HepG2 (cell line): ENCODE results near the gene CDK6. TPM values are rescaled to one million over a fixed set of nuclear protein-coding genes. Genes with fewer than 3 reads are reported as not detected.

ENCODE experiments used
- ATAC-seq: fragments of 200-7000 bp; cut with Tn5 transposase; 3 replicates; pipeline ENCODE4 v1.9.1; 2020; ENCODE audit warnings: mild to moderate bottlenecking, moderate library complexity
- BruUV-seq: library from RNA; stranded (reverse); fragments of 400-500 nt; replicated peaks from 2 replicates; lab custom pipeline; 2021; lab: Mats Ljungman, UMichigan
- CTCF ChIA-PET: fragments of 300-600 bp; formaldehyde crosslinking; extraction: SDS; loops from one replicate; lab custom pipeline; 2021; ENCODE audit warnings: low total read pairs, inconsistent platforms, low intra/inter-chr PET ratio; lab: Yijun Ruan, JAX
- POLR2A ChIA-PET: fragments of 350-600 bp; sonication (Branson Sonifier 250); formaldehyde crosslinking; loops from one replicate; lab custom pipeline; 2020; ENCODE audit warnings: antibody characterized with exemption, inconsistent platforms; lab: Yijun Ruan, JAX
- DNase-seq: peaks from one replicate; pipeline ENCODE4 v3.0.0-alpha.2; 2015; ENCODE audit warnings: low spot score
- FAIRE-seq: peaks from 3 replicates; lab custom pipeline; 2011; peaks lifted over from hg19 to GRCh38; lab: Jason Lieb, UNC
- H2AFZ ChIP-seq: one replicate; pipeline ENCODE4 v1.6.1; 2011; ENCODE audit warnings: low read length, inconsistent platforms
- H3K27ac ChIP-seq: fragments of 300-600 bp; 3 replicates; pipeline ENCODE4 v1.8.0; 2011; ENCODE audit warnings: mixed run types, mild to moderate bottlenecking, mixed read lengths, low read length, inconsistent platforms; ENCODE audit not compliant: insufficient read depth; ENCODE audit errors: extremely low read length
- H3K27me3 ChIP-seq, 2 experiments: fragments of 200-600 bp in 1 of 2; 2 replicates in 1 of 2; 3 replicates in 1 of 2; pipeline versions ENCODE4 v1.6.0 to v1.8.0; 2011; ENCODE audit warnings: low read length in 2 of 2, mild to moderate bottlenecking in 2 of 2, moderate library complexity in 2 of 2, inconsistent platforms in 1 of 2; ENCODE audit not compliant: insufficient read depth in 2 of 2, control insufficient read depth in 1 of 2
- H3K36me3 ChIP-seq, 2 experiments: fragments of 200-600 bp in 1 of 2; replicated peaks in 1 of 2; 2 replicates in 1 of 2; 3 replicates in 1 of 2; pipeline versions ENCODE4 v1.5.1 to v1.8.0; 2011; ENCODE audit warnings: low read length in 2 of 2, inconsistent platforms in 1 of 2; ENCODE audit not compliant: insufficient read depth in 2 of 2, control insufficient read depth in 1 of 2
- H3K4me1 ChIP-seq: 2 replicates; pipeline ENCODE4 v1.5.1; 2012; ENCODE audit warnings: low read length, inconsistent platforms; ENCODE audit not compliant: insufficient read depth
- H3K4me2 ChIP-seq: 2 replicates; pipeline ENCODE4 v1.6.0; 2011; ENCODE audit warnings: low read depth, low read length, inconsistent platforms
- H3K4me3 ChIP-seq, 3 experiments: fragments of 200-600 bp in 1 of 3; sonication (generic), shearing (Covaris generic) in 1 of 3; replicated peaks in 1 of 3; 2 replicates each; pipeline ENCODE4 v1.5.1; 2011 to 2016; ENCODE audit warnings: low read length in 3 of 3, inconsistent platforms in 2 of 3, low read depth in 2 of 3, mild to moderate bottlenecking in 2 of 3, control low read depth in 1 of 3, mixed read lengths in 1 of 3; ENCODE audit not compliant: insufficient read depth in 1 of 3
- H3K79me2 ChIP-seq: one replicate; pipeline ENCODE4 v1.6.1; 2011; ENCODE audit warnings: low read length, inconsistent platforms; ENCODE audit not compliant: insufficient read depth
- H3K9ac ChIP-seq: 2 replicates; pipeline ENCODE4 v1.6.0; 2011; ENCODE audit warnings: mild to moderate bottlenecking, low read depth, low read length, inconsistent platforms; ENCODE audit not compliant: insufficient read depth
- H3K9me3 ChIP-seq: 2 replicates; pipeline ENCODE4 v1.5.1; 2012; ENCODE audit warnings: mild to moderate bottlenecking, low read length
- H4K20me1 ChIP-seq: 2 replicates; pipeline ENCODE4 v1.6.0; 2011; ENCODE audit warnings: inconsistent platforms, mild to moderate bottlenecking, low read length, moderate library complexity; ENCODE audit not compliant: insufficient read depth
- FOXC1 ChIP-seq: sonication (generic); formaldehyde crosslinking; IDR thresholded peaks from 2 replicates; pipeline ENCODE4 v1.8.0; 2022; ENCODE audit warnings: mild to moderate bottlenecking, missing genetic modification reagents, borderline replicate concordance
- ISX ChIP-seq: sonication (generic); formaldehyde crosslinking; conservative IDR thresholded peaks from 2 replicates; pipeline ENCODE4 v1.5.0; 2020; ENCODE audit warnings: missing genetic modification reagents
- MAZ ChIP-seq, 2 experiments: sonication (generic) in 1 of 2; formaldehyde crosslinking in 1 of 2; IDR thresholded peaks; 2 replicates each; pipeline versions ENCODE4 v1.5.0 to v1.6.1; 2012 to 2020; ENCODE audit warnings: low read depth in 2 of 2, mild to moderate bottlenecking in 2 of 2, borderline replicate concordance in 1 of 2, improper control_type of control experiment in 1 of 2, low read length in 1 of 2, missing genetic modification reagents in 1 of 2, moderate library complexity in 1 of 2
- SAP130 ChIP-seq: IDR thresholded peaks from 2 replicates; pipeline ENCODE4 v1.6.1; 2016; ENCODE audit warnings: low read depth
- SNAI1 ChIP-seq: sonication (generic); formaldehyde crosslinking; IDR thresholded peaks from 2 replicates; pipeline ENCODE4 v1.5.0; 2020; ENCODE audit warnings: mild to moderate bottlenecking, missing genetic modification reagents, borderline replicate concordance
- ZNF10 ChIP-seq: sonication (generic); formaldehyde crosslinking; IDR thresholded peaks from 2 replicates; pipeline ENCODE4 v1.4.0; 2020; ENCODE audit warnings: mild to moderate bottlenecking, low read depth, missing genetic modification reagents, borderline replicate concordance
- ZNF33A ChIP-seq: sonication (generic); formaldehyde crosslinking; IDR thresholded peaks from 2 replicates; pipeline ENCODE4 v1.5.1; 2020; ENCODE audit warnings: missing genetic modification reagents, mild to moderate bottlenecking, moderate library complexity, borderline replicate concordance
- ZNF451 ChIP-seq: sonication (generic); formaldehyde crosslinking; IDR thresholded peaks from 2 replicates; pipeline ENCODE4 v1.5.0; 2020; ENCODE audit warnings: mild to moderate bottlenecking, missing genetic modification reagents
- ZNF460 ChIP-seq: sonication (generic); formaldehyde crosslinking; IDR thresholded peaks from 2 replicates; pipeline ENCODE4 v1.5.1; 2020; ENCODE audit warnings: missing genetic modification reagents, mild to moderate bottlenecking, borderline replicate concordance
- WGBS: methylation state at CpG from one replicate; pipeline ENCODE4 v1.1.6; 2017; ENCODE audit warnings: low lambda C conversion rate; 5-methylcytosine and 5-hydroxymethylcytosine counted together
- in situ Hi-C: cut with HindIII; loops from 2 replicates; pipeline ENCODE4 v1.10.0; 2017; ENCODE audit warnings: low pct_unique_long_range_greater_than_20kb; ENCODE audit not compliant: extremely low pct_ligation_motif_present
- intact Hi-C: fragments of 100-400 bp; cut with micrococcal nuclease; formaldehyde crosslinking; loops from one replicate; pipeline ENCODE4 v1.10.0; 2022; ENCODE audit not compliant: unreplicated experiment
- polyA plus RNA-seq, 8 experiments: library from polyadenylated mRNA; depleted of rRNA in 3 of 8; stranded (reverse) in 7 of 8; unstranded in 1 of 8; fragments of >200 nt; fragmentation: Illumina TruSeq in 4 of 8; extraction: Trizol in 4 of 8; gene quantifications; 2 replicates each; pipeline versions ENCODE4 v1.2.1 to v1.2.3, GENCODE V29; 2011 to 2016; ENCODE audit warnings: low read depth in 4 of 8, missing spikeins in 1 of 8, mixed read lengths in 1 of 8; ENCODE audit not compliant: insufficient read depth in 1 of 8
- total RNA-seq, 5 experiments: library from RNA; depleted of rRNA; stranded (reverse); fragments of >200 nt; fragmentation: Illumina TruSeq; extraction: Trizol; gene quantifications; 2 replicates each; pipeline ENCODE4 v1.2.3, GENCODE V29; 2016; ENCODE audit warnings: low read depth in 1 of 5
- TF ChIP-seq, protein P1 (sequence below): IDR thresholded peaks from 2 replicates; pipeline ENCODE4 v1.6.1; 2016
- TF ChIP-seq, protein P2 (sequence below): sonication (generic); formaldehyde crosslinking; IDR thresholded peaks from 2 replicates; pipeline ENCODE4 v1.8.1; 2023; ENCODE audit warnings: mild to moderate bottlenecking, inconsistent platforms, moderate library complexity, missing genetic modification reagents, borderline replicate concordance
- TF ChIP-seq, protein P3 (sequence below): sonication (generic); formaldehyde crosslinking; IDR thresholded peaks from 2 replicates; pipeline ENCODE4 v1.5.0; 2020; ENCODE audit warnings: missing genetic modification reagents
- TF ChIP-seq, protein P4 (sequence below): sonication (generic); formaldehyde crosslinking; conservative IDR thresholded peaks from 2 replicates; pipeline ENCODE4 v1.8.0; 2022; ENCODE audit warnings: mild to moderate bottlenecking, moderate library complexity, missing genetic modification reagents

The CDK6 gene
- total and polyA plus RNA-seq, 2 of the 13 experiments (the other 11 are each of a cell fraction or from before 2014, with no cell fraction given): 34.6 to 90.8 TPM

DNA sequence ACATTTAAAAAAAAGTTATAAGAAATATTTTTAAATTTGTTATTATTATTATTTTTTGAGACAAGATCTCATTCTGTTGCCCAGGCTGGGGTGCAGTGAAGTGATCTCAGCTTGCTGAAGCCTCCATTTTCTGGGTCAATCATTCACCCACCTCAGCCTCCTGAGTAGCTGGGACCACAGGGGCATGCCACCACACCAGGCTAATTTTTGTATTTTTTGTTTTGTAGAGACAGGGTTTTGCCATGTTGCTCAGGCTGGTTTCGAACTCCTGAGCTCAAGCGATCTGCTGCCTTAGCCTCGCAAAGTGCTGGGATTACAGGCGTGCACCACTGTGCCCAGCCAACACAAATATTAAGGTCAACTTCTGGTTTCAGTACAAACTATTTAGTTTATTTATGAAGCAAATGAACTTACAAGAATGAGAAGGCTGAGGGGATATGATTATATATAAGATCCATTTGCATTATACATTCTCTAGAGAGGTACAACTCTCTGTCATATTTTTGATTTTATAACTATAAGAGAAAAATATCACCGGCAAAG is 200.3 kb downstream of the CDK6 start:
- H2AFZ ChIP-seq: no peak overlapping the region
- BruUV-seq: no TSS peak
- TF ChIP-seq SNAI1 (no peak), ZNF460 (CRISPR knock-in tag) (peak; percentile 64; the same call in 1 of the 2 replicates)
- ATAC-seq (no peak), FAIRE-seq (no peak), DNase-seq (no peak)
- H3K79me2 ChIP-seq: peaks cover 9% of the 10 kb centered on the region
- ChIA-PET POLR2A (no interaction called here), CTCF (no interaction called here)
- H3K27ac ChIP-seq: no peak overlapping the region
- no peak overlapping the region for H3K4me2 ChIP-seq
- H3K9ac ChIP-seq: no peak overlapping the region
- no peaks in the 10 kb centered on the region for H3K27me3 ChIP-seq
- WGBS: 97% methylated on average over 5 of the region's 5 CpGs
- H4K20me1 ChIP-seq: peaks cover 3% of the 10 kb centered on the region; the same call in 1 of the 2 replicates
- no peaks in the 10 kb centered on the region for H3K9me3 ChIP-seq
- H3K4me3 ChIP-seq: no peak overlapping the region
- in situ Hi-C loops: no loop called here
- H3K4me1 ChIP-seq: peaks cover 36% of the 10 kb centered on the region
- intact Hi-C loops: no loop called here
- peaks cover 3 to 26% of the 10 kb centered on the region in 2 experiments; a peak in 4 of 5 replicates for H3K36me3 ChIP-seq

DNA sequence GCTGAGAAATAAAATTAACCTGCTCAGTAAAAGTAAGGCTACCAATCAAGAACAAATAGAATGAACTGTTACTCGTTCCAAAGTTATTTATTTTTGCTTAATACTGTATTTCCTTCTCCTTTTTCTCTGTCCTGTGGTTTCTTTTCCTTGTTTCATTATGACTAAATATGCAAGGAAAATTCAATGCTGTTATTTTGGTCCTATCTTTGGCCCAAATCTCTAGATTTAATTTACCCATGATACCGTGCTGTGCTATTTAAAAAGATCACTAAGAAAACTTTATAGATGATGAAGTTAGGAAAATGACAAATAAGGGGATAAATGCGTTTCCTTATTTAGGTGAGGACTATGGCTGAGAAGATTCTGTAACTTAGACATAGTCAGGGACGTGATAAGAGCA is 200.8 kb downstream of the CDK6 start:
- Histone ChIP-seq H3K27me3 (no peaks in the 10 kb centered on the region), H4K20me1 (peaks cover 3% of the 10 kb centered on the region; the same call in 1 of the 2 replicates), H3K9me3 (no peaks in the 10 kb centered on the region), H3K4me3 (no peak overlapping the region), H3K79me2 (peaks cover 14% of the 10 kb centered on the region), H3K27ac (peak overlapping the region; percentile 41), H3K9ac (no peak overlapping the region), H3K4me2 (no peak overlapping the region), H3K4me1 (peaks cover 36% of the 10 kb centered on the region), H2AFZ (no peak overlapping the region), H3K36me3 (peaks cover 2 to 31% of the 10 kb centered on the region in 2 experiments; a peak in 4 of 5 replicates)
- in situ Hi-C loops: no loop called here
- ChIA-PET CTCF (no interaction called here), POLR2A (no interaction called here)
- BruUV-seq: no TSS peak
- WGBS: 90% methylated on average over 4 of the region's 4 CpGs
- intact Hi-C loops: no loop called here
- no peak for ATAC-seq
- FAIRE-seq: no peak
- no peak for DNase-seq
- TF ChIP-seq ZNF10 (no peak), ZNF451 (CRISPR knock-in tag) (no peak), MAZ (IDR thresholded peaks at IDR 0.05; ENCODE audit: borderline replicate concordance, low read depth, low read length) (no peak), MAZ (CRISPR knock-in tag; IDR thresholded peaks at IDR 0.05; ENCODE audit: low read depth) (no peak), SAP130 (no peak), FOXC1 (CRISPR knock-in tag) (no peak), ISX (CRISPR knock-in tag) (no peak), ZNF33A (CRISPR knock-in tag) (no peak)
- TF ChIP-seq, protein P1, sequence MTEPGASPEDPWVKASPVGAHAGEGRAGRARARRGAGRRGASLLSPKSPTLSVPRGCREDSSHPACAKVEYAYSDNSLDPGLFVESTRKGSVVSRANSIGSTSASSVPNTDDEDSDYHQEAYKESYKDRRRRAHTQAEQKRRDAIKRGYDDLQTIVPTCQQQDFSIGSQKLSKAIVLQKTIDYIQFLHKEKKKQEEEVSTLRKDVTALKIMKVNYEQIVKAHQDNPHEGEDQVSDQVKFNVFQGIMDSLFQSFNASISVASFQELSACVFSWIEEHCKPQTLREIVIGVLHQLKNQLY: no peak
- TF ChIP-seq, protein P2, sequence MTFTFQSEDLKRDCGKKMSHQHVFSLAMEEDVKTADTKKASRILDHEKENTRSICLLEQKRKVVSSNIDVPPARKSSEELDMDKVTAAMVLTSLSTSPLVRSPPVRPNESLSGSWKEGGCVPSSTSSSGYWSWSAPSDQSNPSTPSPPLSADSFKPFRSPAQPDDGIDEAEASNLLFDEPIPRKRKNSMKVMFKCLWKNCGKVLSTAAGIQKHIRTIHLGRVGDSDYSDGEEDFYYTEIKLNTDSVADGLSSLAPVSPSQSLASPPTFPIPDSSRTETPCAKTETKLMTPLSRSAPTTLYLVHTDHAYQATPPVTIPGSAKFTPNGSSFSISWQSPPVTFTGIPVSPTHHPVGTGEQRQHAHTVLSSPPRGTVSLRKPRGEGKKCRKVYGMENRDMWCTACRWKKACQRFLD: no peak
- TF ChIP-seq, protein P3, sequence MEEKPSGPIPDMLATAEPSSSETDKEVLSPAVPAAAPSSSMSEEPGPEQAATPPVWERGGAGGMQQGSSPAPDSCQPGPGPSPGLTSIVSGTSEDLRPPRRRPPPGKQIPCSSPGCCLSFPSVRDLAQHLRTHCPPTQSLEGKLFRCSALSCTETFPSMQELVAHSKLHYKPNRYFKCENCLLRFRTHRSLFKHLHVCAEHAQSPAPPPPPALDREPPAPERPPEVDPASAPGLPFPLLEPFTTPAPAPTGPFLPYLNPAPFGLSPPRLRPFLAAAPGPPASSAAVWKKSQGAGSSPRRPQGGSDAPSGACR (CRISPR knock-in tag): no peak
- TF ChIP-seq, protein P4, sequence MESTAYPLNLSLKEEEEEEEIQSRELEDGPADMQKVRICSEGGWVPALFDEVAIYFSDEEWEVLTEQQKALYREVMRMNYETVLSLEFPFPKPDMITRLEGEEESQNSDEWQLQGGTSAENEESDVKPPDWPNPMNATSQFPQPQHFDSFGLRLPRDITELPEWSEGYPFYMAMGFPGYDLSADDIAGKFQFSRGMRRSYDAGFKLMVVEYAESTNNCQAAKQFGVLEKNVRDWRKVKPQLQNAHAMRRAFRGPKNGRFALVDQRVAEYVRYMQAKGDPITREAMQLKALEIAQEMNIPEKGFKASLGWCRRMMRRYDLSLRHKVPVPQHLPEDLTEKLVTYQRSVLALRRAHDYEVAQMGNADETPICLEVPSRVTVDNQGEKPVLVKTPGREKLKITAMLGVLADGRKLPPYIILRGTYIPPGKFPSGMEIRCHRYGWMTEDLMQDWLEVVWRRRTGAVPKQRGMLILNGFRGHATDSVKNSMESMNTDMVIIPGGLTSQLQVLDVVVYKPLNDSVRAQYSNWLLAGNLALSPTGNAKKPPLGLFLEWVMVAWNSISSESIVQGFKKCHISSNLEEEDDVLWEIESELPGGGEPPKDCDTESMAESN (CRISPR knock-in tag): no peak
